AG08396 (cell line): ENCODE results near the gene TAOK2.
"Not testable (repeated sequence)": the region's sequence is repeated elsewhere in the genome, so short reads cannot be mapped to it uniquely, and the experiment has no call there.

Source experiments
- DNase-seq: peaks from one replicate; pipeline ENCODE4 v3.0.0; 2012; ENCODE audit warnings: low spot score, mixed read lengths

Gene TAOK2

GRCh38 chr16:30023586-30023985 lies 49.9 kb downstream of the TAOK2 start:
- no peak for DNase-seq

GRCh38 chr16:30024451-30024850 lies 50.8 kb downstream of the TAOK2 start:
- DNase-seq = no peak

- DNase-seq = no peak
These were observed 51.5 kb downstream of the TAOK2 start for GRCh38 chr16:30025156-30025555.

GRCh38 chr16:30025574-30025973 lies 51.9 kb downstream of the TAOK2 start:
- DNase-seq = no peak

- DNase-seq = no peak
These were observed 52.8 kb downstream of the TAOK2 start for GRCh38 chr16:30026449-30026848.

- no peak for DNase-seq
These were observed 54.1 kb downstream of the TAOK2 start for GRCh38 chr16:30027588-30028437.

- no peak for DNase-seq
These were observed 54.9 kb downstream of the TAOK2 start for GRCh38 chr16:30028438-30029076.

GRCh38 chr16:30030011-30030685 lies 56.5 kb downstream of the TAOK2 start:
- no peak for DNase-seq

GRCh38 chr16:30030841-30031413 lies 57.3 kb downstream of the TAOK2 start, which contains the start of gene TLCD3B:
TLCD3B (minus strand) TSS chr16:30031271; CDS start chr16:30030527, 744 bp downstream.
- no peak for DNase-seq

- DNase-seq = no peak
These were observed 57.8 kb downstream of the TAOK2 start for GRCh38 chr16:30031477-30031918.

GRCh38 chr16:30032083-30032819 lies 58.6 kb downstream of the TAOK2 start:
- peak; percentile 75 for DNase-seq

- DNase-seq = no peak
These were observed 59.6 kb downstream of the TAOK2 start for GRCh38 chr16:30033270-30033669.

- DNase-seq = no peak
These were observed 66.6 kb downstream of the TAOK2 start for GRCh38 chr16:30040221-30040620.

- not testable (repeated sequence) for DNase-seq
These were observed 67.0 kb downstream of the TAOK2 start for GRCh38 chr16:30040690-30041089.

- no peak for DNase-seq
These were observed 68.2 kb downstream of the TAOK2 start for GRCh38 chr16:30041841-30042240.
